ENCODE measurements around the gene PAM. TPM values are rescaled to one million over a fixed set of nuclear protein-coding genes. Genes with fewer than 3 reads are reported as not detected.
"Not testable (repeated sequence)": the region's sequence is repeated elsewhere in the genome, so short reads cannot be mapped to it uniquely, and the experiment has no call there.

Gene PAM
- total RNA-seq, 4 donors from 2014 or later: 102 to 210 (median 172) TPM

DNA sequence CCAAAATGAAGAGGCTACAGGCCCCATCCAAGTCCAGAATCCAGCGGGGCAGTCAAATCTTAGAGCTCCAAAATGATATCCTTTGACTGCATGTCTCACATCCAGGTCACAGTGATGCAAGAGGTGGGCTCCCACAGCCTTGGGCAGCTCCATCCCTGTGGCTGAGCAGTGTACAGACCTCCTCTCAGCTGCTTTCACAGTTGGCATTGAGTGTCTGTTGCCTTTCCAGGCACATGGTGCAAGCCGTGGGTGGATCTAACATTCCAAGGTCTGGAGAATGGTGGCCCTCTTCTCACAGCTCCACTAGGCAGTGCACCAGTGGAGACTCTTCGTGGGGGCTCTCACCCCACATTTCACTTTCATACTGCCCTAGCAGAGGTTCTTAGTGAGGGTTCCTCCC, 244.1 kb downstream of the PAM start:
- H3K27me3 ChIP-seq: no peaks in the 10 kb centered on the region
- ATAC-seq (no peak), DNase-seq (no peak)
- no peak for TF ChIP-seq CTCF (IDR thresholded peaks at IDR 0.05 in 4 of 5, conservative IDR thresholded peaks at IDR 0.05 in 1 of 5)
- no peak for TF ChIP-seq POLR2A (IDR thresholded peaks at IDR 0.05)
- peaks cover 0 to 15% of the 10 kb centered on the region in 2 donors for H3K36me3 ChIP-seq
- intact Hi-C loops (cut with DNase I; ENCODE audit: low total_unique reads) (no loop called here), in situ Hi-C loops (cut with MboI; ENCODE audit: low sequenced_read_pairs in 4 of 4) (no loop called here)
- no peak overlapping the region for H3K27ac ChIP-seq
- H3K4me3 ChIP-seq: no peak overlapping the region
- H3K9me3 ChIP-seq: no peaks in the 10 kb centered on the region
- no peaks in the 10 kb centered on the region for H3K4me1 ChIP-seq

- ATAC-seq; DNase-seq; H3K27ac ChIP-seq; H3K9me3 ChIP-seq; H3K27me3 ChIP-seq; intact Hi-C loops (cut with DNase I; ENCODE audit: low total_unique reads); in situ Hi-C loops (cut with MboI; ENCODE audit: low sequenced_read_pairs in 4 of 4); H3K4me3 ChIP-seq; H3K4me1 ChIP-seq: not testable (repeated sequence)
- peaks cover 0 to 15% of the 10 kb centered on the region in 2 donors for H3K36me3 ChIP-seq
These were observed 244.5 kb downstream of the PAM start for GRCh38 chr5:102999621-103000020.

GRCh38 chr5:103000089-103000488, 245.0 kb downstream of the PAM start:
- H3K4me3 ChIP-seq: no peak overlapping the region
- intact Hi-C loops (cut with DNase I; ENCODE audit: low total_unique reads): no loop called here
- ATAC-seq (no peak), DNase-seq (no peak)
- in situ Hi-C loops (cut with MboI; ENCODE audit: low sequenced_read_pairs in 4 of 4): no loop called here
- no peak overlapping the region for H3K27ac ChIP-seq
- no peaks in the 10 kb centered on the region for H3K27me3 ChIP-seq
- TF ChIP-seq CTCF (IDR thresholded peaks at IDR 0.05 in 4 of 5, conservative IDR thresholded peaks at IDR 0.05 in 1 of 5) (no peak), POLR2A (IDR thresholded peaks at IDR 0.05) (no peak)
- no peaks in the 10 kb centered on the region for H3K4me1 ChIP-seq
- peaks cover 0 to 15% of the 10 kb centered on the region in 2 donors for H3K36me3 ChIP-seq
- no peaks in the 10 kb centered on the region for H3K9me3 ChIP-seq

- Histone ChIP-seq H3K9me3 (no peaks in the 10 kb centered on the region), H3K4me3 (no peak overlapping the region), H3K4me1 (no peaks in the 10 kb centered on the region), H3K27ac (no peak overlapping the region), H3K27me3 (no peaks in the 10 kb centered on the region), H3K36me3 (peaks cover 0 to 34% of the 10 kb centered on the region in 2 donors)
- DNase-seq: no peak
- TF ChIP-seq CTCF (IDR thresholded peaks at IDR 0.05 in 4 of 5, conservative IDR thresholded peaks at IDR 0.05 in 1 of 5) (no peak), POLR2A (IDR thresholded peaks at IDR 0.05) (no peak)
- intact Hi-C loops (cut with DNase I; ENCODE audit: low total_unique reads): no loop called here
- ATAC-seq: no peak
- in situ Hi-C loops (cut with MboI; ENCODE audit: low sequenced_read_pairs in 4 of 4): no loop called here
These were observed 248.8 kb downstream of the PAM start for GRCh38 chr5:103003872-103004271.

- Histone ChIP-seq H3K27ac (no peak overlapping the region), H3K4me3 (no peak overlapping the region), H3K4me1 (no peaks in the 10 kb centered on the region), H3K9me3 (no peaks in the 10 kb centered on the region), H3K27me3 (no peaks in the 10 kb centered on the region), H3K36me3 (peaks cover 0 to 36% of the 10 kb centered on the region in 2 donors)
- in situ Hi-C loops (cut with MboI; ENCODE audit: low sequenced_read_pairs in 4 of 4) (no loop called here), intact Hi-C loops (cut with DNase I; ENCODE audit: low total_unique reads) (no loop called here)
- DNase-seq (no peak), ATAC-seq (no peak)
- TF ChIP-seq POLR2A (IDR thresholded peaks at IDR 0.05) (no peak), CTCF (IDR thresholded peaks at IDR 0.05 in 4 of 5, conservative IDR thresholded peaks at IDR 0.05 in 1 of 5) (no peak)
These were observed 250.2 kb downstream of the PAM start for GRCh38 chr5:103005276-103005675.
